Activated gamma-delta T cell treated with Interleukin-2 at 50 U/mL for 16 hours (primary cell): ENCODE data around the gene ZFP57.
"Not testable (repeated sequence)": the region's sequence is repeated elsewhere in the genome, so short reads cannot be mapped to it uniquely, and the experiment has no call there.

ENCODE experiments used
- DNase-seq: peaks from one replicate; pipeline ENCODE4 v3.0.0-alpha.2; 2020

ZFP57 gene

DNA sequence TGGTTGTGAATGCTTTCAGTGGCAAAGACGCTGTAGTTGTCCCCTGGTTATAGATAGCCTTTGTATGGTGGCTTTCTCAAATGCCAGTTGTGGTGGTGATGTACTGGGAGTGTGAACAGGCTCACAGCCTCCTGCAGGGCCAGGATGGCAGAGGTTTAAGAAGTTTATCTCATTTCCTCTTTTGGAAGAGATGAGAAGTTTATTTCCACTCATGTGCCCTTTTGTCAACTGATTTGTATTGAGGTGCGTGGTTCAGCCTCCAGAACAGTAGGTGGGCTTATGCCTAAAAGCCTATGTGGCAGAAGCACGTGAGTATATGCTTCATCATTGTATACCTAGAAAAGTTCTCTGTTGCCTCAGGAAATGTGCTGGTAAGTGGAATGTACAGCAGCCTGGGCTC is 13.7 kb upstream of the ZFP57 start:
- no peak for DNase-seq

DNA sequence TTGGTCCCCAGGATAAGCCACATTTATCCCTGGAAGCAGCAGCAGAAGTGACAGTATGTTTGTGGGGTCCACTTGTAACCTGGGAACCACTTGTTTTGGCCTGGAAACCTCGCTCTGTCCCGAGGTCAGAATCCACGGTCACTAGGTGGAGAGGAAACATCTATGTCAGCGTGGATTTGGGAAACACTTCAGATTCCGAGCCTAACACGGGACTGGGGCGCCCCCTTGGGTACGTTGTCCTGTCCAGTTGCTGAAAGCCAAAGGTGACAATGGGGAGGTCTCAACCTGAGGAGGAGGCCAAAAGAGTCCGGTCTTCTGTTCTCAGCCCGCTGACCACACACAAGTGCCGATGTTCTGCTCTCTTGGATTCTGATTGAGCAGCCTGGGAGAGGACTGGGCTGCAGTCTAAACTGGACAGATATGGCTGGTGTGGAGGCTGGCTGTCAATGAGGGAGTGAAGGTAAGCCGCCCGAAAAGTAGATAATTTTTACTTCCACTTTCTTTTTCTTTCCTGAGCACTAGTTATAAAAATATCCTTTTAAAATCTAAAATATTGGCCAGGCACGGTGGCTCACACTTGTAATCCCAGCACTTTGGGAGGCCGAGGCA is 4.9 kb upstream of the ZFP57 start:
- DNase-seq, result no peak

DNA sequence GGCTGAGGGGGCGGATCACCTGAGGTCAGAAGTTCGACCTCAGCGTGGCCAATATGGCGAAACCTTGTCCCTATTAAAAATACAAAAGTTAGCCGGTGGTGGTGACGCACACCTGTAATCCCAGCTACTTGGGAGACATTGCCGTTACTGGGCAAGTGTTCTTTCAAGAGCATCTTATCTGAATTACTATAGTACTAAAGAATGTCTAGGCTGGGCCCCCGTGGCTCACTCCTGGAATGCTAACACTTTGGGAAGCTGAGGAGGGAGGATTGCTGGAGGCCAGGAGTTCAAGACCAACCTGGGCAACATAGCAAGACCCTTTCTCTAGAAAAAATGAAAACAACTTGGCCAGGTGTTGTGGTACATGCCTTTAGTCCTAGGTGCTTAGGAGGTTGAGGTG is 859 bp upstream of the ZFP57 start:
- no peak for DNase-seq

DNA sequence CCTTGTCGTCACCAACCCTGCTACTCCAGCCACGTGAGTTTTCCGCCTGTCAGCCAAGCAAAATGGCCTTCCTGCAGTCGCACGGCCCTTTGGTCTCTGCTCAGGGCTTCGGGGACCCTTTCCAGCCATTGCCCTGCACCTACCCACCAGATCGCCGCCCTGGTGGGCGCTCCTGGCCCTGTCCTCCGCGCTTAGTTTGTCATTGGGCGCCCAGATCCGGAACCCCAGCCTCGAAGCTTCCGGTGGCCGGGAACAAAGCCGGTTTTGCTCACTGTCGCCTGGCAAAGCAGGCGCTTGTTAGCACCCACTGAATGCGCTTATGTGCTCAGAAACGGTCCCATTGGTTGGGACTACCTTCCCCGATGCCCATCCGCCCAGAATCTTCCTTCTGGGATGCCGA is 536 bp downstream of the ZFP57 start:
- no peak for DNase-seq

DNA sequence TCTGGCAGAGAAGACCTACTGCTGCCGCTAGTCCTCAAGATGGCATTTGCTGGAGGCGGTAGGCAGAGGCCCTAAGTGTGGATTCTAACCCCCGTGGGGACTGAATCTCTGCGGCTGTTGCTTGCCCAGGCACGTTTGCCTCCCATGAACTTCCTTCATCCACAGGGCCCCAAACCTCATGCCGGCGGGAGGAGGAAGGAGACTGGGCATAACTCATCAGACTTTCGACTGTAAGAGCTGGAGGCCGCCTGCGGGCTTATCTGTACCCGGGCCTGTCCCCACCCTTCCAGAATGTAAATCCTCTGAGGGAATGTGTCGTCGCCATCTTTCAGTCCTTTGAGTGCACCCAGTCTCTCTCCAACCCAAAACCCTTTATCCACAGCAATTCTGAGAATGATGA is 990 bp downstream of the ZFP57 start:
- DNase-seq, result no peak

DNA sequence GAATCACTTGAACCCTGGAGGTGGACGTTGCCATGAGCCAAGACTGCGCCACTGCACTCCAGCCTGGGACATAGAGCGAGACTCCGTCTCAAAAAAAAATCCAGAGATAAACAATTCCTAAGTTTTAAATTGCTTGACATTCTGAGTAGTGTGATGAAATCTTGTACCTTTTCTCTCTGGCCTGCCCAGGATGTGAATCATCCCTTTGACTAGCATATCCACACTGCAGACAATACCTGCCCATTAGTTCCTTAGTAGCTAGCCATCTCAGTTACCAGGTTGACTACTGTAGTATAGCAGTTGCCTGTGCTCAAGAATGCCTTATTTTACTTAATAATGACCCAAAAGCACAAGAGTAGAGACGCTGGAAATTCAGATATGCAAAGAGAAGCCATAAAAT is 2.8 kb downstream of the ZFP57 start:
- no peak for DNase-seq

DNA sequence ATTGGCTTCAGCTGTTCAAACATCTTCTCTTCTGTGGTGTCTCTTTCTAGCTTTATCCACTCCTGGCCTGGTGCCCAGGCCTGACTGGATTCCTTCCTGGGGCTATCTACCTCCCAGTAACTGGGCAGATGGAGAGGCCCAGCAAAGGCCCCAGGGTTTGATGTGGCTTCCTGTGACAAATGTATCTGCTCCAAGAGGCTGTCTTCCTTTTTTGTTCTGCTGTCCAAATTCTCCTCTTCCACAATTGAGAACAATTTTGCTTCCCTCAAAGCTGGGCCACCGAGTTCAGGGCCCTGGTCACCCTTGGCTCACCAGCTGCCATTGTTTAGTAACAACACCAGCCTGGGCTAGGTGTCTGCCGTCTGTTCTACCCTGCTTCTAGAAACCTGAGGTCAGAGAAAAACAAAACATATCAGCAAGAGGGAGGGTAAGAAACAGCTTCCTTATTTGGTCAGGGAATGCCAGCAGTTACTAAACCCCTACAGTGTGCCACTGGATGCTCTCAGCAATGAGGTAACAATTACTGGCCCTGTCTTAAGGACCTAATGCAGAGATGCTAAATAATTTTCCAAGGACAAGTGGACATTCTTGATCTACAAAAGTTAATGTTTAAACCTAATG is 3.9 kb downstream of the ZFP57 start:
- no peak for DNase-seq

DNA sequence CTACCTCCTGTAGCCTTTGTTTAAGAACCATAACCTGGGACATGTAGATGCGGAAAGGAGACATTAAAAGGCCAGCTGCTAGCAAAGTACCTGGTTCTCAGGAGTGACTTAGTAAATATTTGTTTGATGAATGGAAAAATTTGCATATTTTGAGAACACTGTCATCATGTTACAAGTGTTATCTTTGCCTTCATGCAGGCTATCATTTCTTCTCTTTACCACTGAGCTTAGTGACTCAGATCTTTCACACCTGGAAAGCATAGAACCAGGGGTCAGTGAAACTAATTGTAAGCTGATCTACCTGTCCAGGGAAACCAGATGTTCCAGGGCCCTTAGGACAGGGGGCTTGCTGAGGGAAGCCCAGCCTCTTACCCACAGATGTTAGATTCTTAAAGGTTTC is 5.4 kb downstream of the ZFP57 start:
- no peak for DNase-seq

DNA sequence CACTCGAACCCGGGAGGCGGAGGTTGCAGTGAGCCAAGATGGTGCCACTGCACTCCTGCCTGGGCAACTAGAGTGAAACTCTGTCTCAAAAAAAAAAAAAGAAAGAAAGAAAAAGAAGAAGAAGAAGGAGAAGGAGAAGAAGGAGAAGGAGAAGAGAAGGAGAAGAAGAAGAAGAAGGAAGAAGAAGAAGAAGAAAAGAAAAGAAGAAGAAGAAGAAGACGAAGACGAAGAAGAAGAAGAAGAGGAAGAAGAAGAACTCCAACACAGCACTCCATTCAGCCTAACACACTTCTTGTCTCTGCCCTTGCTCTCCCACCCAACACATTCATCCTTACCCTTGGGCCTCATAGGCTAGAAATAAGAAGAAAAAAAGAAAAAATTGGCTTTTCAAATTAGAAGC is 6.9 kb downstream of the ZFP57 start:
- DNase-seq, result no peak

DNA sequence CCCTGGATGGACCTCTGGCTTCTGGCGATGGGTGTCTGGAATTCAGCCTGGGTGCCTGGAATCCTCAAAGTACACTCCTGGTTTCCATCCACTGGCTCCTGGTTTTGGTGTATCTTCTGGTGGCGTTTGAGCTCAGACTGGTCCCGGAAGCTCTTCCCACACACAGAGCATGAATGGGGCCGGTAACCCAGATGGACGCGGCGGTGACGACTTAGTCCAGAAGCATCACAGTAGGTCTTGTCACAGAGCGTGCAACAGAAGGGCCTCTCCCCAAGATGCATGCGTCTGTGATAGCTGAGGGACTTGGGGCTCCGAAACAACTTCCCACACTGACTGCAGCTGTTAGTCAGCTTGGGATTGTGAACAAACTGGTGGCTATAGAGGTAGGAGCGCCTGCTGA is 7.8 kb downstream of the ZFP57 start:
- no peak for DNase-seq

DNA sequence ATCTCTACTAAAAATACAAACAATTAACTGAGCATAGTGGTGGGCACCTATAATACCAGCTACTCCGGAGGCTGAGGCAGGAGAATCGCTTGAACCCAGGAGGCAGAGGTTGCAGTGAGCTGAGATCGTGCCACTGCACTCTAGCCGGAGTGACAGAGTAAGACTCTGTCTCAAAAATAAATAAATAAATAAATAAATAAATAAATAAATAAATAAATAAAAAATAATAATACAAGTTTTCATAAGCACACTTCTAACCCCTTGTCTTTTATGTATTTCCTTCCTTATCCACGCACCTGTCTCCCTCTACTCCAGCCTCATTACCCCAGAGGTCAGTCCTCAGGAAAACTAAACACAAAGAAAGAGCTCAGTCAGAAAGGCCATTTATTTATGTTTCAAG is 8.8 kb downstream of the ZFP57 start:
- not testable (repeated sequence) for DNase-seq

DNA sequence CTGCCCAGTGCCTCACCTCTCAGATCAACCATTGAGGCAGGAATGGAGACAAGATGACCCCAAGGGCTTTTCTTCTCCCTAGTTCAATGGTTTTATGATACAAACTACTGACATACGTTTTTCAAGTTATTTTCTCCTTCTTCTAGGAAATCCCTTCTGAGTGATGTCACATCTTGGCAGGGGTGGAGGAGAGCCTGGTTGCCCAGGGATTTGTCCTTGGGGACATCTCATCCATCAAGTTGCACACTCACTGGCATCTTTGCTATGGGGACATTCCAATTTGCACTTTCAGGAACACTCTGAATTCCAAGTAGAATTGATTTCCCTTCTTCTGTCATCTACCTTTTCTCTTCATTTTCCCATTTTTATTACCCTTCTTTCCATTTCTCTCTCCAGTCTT is 9.9 kb downstream of the ZFP57 start:
- DNase-seq, result no peak

DNA sequence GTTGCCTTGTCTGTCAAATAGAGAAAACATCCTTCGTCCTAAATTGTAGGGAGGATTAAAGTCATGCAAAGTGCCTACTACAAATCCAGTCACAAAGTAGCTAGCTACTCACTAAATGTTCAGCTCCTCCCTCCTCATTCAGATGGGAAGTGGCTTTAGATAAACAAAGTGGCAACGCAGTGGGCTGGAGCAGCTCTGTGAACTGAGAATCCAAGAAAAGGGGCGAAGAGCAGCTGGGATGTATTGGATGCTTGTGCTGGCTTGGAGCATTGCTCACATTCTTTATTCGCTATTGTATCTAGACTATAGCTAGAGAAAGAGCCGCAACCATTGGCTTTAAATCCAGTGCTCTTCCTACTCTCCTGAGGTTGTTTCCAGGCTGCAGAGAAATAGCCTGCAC is 13.8 kb downstream of the ZFP57 start:
- no peak for DNase-seq

DNA sequence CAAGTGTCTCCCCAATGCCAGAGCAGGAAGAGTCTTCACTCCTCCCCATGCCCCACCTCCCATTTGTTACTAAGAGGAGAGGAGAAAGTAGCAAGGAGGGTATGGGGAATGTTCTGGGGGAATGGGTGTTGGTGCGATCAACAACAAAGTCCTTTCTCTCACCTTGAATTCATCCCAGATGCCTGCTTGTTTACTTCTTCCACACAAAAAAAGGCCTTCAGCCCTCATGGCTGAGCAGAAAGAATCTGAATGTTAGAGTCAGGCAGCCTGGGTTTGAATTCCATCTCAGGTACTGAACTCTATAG is 14.2 kb downstream of the ZFP57 start:
- DNase-seq, result no peak

DNA sequence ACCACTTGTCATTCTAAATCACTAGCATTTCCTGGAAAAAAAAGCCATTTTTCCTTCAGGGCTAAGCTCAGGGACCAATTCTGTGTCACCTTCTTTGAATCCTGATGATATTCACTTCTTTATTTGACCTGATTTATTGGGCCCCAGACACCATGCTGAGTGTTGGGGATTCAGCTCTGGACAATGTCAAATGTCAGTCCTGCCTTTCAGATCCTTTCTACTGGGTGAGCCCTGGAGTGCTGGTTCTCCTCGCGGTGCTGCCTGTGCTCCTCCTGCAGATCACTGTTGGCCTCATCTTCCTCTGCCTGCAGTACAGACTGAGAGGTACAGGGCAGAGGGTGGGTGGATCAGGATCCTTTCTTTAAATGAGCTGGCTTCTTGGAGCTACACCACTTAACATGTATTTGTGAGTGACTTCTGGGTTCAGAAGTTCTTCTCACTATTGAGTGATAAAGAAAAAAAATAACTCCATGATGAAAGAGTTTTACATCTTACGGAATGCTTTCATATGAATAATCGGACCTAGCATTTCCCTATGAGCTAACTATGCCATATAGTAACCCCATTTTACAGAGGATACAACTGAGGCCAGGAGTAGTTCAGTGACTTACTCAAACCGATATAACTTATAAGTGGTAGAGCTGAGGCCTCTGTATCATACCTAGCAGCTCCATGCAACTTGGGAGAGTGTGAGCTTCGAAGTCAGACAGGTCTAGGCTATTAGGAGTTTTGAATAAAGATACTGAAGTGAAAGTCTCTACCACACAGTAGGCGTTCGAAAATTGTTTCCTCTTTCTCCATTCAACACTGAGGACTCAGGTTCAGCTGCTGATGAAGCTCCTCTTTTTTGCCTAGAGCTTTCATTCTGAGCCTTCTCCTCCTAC is 14.8 kb downstream of the ZFP57 start:
- DNase-seq, result no peak

DNA sequence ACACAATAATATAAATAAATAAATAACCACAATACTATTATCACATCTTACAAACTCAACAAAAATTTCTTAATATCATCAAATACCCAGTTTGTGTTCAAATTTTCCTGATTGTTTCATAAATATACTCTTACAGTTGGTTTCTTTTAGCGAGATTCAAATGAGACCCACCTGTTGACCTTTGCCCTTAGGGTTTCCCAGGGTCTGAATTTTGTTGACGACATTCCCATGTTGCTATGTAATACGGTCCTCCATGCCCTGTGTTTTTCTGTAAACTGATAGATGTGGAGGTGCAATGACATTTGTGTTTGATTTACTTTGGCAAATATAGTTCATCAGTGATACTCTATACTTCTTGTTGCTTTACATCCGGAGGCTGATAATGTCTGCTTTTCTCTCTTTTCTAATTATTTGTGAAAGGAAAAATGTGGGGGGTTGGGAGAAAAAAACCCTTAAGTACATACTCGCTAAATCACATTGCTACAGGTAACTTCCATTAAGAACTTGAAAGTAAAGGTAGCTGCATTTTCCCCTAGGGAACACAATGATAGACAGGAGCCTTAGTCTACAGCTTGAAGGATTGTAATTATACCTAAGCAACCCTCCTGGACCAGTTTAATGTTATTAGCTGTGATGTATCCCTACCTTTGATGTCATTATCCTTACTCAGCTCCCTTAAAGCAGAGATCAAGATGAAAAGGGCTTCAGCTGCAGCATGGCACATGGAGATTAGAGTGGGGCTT is 17.5 kb downstream of the ZFP57 start:
- DNase-seq, result no peak

DNA sequence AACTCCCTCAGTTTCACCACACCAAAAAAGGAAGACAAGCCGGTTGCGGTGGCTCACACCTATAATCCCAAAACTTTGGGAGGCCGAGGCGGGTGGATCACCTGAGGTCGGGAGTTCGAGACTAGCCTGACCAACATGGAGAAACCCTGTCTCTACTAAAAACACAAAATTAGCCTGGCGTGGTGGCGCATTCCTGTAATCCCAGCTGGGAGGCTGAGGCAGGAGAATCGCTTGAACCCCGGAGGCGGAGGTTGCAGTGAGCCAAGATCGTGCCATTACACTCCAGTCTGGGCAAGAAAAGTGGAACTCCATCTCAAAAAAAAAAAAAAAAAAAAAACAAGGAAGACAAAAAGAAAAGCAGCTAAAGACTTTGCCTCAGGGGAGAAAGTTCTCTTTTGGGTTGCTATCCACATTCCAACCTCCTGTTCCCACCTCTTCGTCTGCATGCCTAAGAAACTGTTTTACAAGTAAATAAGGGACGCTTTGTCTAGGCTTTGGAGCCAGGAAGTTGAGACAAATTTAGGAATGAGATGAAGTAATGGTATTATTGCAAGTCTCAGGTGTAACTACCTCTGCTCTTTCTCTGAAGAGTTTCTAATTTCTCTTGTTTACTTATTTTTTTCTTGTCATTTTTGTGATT is 19.3 kb downstream of the ZFP57 start:
- DNase-seq, result not testable (repeated sequence)

DNA sequence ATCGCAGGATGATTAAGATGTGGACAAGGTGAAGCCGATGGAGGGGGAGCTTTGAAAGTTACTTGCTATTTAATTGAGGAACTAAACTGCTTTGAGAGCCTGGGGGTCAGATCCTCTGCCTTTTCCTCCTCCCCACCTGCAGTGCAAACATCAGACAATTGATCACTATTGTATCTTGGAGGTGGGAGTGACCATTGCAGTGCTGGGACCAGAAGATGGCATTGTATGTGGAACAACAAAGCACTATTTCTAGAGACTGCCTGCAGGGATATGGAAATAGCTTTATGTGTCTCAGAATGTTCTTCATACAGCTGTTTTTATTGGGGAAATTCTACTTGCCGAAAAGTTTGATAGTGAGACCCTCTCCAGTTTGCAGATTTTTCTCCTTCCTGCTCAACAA is 19.9 kb downstream of the ZFP57 start:
- DNase-seq, result no peak

DNA sequence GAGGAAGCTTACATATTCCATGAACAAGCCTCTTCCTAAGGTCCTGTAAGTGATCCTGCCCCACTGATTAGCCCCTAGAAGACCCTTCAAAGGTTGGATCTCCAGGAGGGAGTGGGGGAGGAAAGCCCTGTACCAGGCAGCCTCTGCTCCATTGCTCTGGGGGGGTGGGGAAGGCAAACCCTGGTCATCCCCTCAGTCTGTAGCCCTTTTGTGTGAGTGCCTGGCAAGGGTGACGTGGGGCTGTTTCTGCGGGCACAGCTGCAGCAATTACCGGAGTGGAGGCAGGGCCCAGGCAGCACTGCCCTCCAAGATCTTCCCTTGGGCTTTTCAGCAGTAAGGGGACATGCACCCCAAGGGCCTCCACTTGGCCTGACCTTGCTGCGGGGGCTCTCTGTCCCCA is 24.2 kb downstream of the ZFP57 start, which contains the start of gene MOG:
Gene MOG, plus strand, starts transcription at position 295 of the 400 bp plus-strand sequence. CDS start 118 bp downstream, outside the sequence.
- no peak for DNase-seq

DNA sequence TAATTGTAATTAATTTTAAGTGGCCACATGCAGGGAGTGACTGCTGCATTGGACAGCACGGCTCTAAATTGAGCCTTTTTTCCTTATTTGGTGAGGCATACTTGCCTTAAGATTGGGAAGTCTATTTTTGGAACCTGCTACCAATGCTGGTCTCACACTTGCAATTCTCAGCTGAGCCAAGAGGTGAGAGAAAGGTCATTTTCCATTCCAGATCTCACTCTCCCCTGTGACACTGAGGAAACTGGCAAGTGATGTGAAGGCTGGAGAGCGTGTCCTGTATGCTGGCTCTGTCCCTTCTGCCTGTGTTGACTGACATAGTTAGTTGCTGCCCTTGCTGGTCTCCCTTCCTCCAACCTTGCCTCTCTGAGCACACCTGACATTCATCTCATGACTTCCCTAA is 24.8 kb downstream of the ZFP57 start:
- DNase-seq, result no peak

DNA sequence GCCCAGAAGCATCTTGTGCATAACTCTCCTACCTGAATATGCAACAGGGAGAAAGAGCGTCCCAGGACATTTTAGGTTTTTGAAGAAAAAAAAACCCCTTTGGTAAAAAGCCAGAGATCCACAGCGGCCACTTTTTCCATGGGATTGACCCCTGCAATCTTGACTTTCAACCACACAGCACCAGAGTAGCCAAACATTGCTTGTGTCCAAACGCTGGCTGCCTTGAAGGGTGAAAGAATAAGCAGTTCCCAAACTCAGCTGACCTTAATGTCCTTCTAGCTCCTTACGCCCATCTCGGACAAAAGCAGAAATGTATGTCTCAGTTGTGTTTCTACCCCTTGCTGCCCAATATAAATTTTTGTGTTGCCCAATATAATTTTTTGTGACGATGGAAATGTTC is 25.3 kb downstream of the ZFP57 start:
- no peak for DNase-seq

DNA sequence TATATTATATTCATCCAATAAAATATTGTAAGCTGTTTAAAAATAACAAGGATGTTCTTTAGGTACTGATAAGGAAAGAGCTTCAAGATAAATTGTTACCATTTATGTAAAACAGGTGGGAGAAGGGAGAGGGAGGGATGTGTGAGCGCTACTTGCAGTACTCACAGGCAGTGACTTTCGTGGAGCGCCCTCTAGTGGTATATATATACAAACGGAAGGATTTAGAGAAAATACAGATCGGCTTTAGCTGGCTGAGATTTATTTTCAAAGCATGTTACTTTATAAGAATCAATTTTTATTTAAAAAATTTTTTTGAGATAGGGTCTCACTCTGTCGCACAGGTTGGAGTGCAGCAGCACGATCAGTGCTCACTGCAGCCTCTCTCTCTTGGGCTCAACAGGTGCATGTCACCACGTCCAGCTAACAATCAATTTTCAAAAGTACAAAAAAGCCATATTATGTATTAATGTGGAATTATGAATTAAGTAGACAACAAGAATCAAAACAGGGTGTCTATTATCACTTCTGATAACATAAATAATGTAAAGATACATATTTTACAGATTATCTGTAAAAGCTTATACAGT is 27.4 kb downstream of the ZFP57 start:
- DNase-seq, result peak; percentile 48

DNA sequence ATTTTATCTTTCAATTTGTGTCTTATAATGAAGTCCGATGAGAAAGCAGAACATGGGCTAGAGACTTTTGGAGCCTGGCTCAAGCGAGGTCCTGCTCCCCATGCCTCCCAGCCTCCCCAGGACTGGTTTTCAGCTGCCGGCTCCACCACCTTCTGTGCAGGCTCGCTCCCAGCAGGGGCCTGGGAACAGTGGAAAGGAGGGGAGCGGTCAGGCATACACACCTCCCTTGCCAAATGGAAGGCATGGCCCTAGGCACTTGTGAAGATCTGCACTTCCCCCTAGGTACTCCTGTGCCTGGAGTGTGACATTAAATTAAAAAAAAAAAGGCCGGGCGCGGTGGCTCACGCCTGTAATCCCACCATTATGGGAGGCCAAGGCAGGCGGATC is 28.8 kb downstream of the ZFP57 start:
- no peak for DNase-seq
